Left lung (tissue), 10 donors: ENCODE results near the gene IL27RA. TPM values are rescaled to one million over a fixed set of nuclear protein-coding genes. Genes with fewer than 3 reads are reported as not detected.

Source experiments
- ATAC-seq: fragments of 200-7000 bp; cut with Tn5 transposase; one replicate; pipeline ENCODE4 v1.9.1; 2020; ENCODE audit warnings: moderate library complexity
- DNase-seq, 4 donors: peaks; one replicate each; pipeline ENCODE4 v3.0.0-alpha.2; 2013 to 2020
- H3K27ac ChIP-seq, 2 donors: fragments of 200-600 bp; sonication (generic) in 1 of 2; one replicate each; pipeline versions ENCODE4 v1.5.0 to v1.8.0; 2020 to 2021
- H3K27me3 ChIP-seq, 2 donors: fragments of 200-600 bp; sonication (generic) in 1 of 2; one replicate each; pipeline versions ENCODE4 v1.5.0 to v1.8.0; 2020 to 2021
- H3K36me3 ChIP-seq, 2 donors: fragments of 200-600 bp; sonication (generic) in 1 of 2; one replicate each; pipeline versions ENCODE4 v1.5.0 to v1.8.0; 2020 to 2021
- H3K4me1 ChIP-seq, 2 donors: fragments of 200-600 bp; one replicate each; pipeline ENCODE4 v1.8.0; 2021
- H3K4me3 ChIP-seq, 2 donors: fragments of 200-600 bp; sonication (generic) in 1 of 2; one replicate each; pipeline versions ENCODE4 v1.5.0 to v1.8.0; 2020 to 2021; ENCODE audit warnings: mild to moderate bottlenecking in 1 of 2
- H3K9me3 ChIP-seq, 2 donors: fragments of 200-600 bp; sonication (generic) in 1 of 2; one replicate each; pipeline versions ENCODE4 v1.5.0 to v1.8.0; 2020 to 2021
- CTCF ChIP-seq, 2 donors: fragments of 200-600 bp; sonication (generic) in 1 of 2; IDR thresholded peaks; one replicate each; pipeline versions ENCODE4 v1.5.0 to v1.8.0; 2021; ENCODE audit warnings: antibody characterized with exemption in 2 of 2
- intact Hi-C, 2 donors: fragments of 100-400 bp; cut with DNase I; formaldehyde crosslinking; loops; one replicate each; pipeline versions ENCODE4 v1.11.2 to v1.14.2; 2022
- polyA plus RNA-seq, 6 donors: library from polyadenylated mRNA; unstranded; fragments of 120-200 nt; gene quantifications; one replicate each; pipeline ENCODE4 v1.2.1, GENCODE V29; 2013; ENCODE audit not compliant: insufficient read length in 6 of 6
- total RNA-seq, 2 donors: library from RNA; stranded (reverse); fragmentation: NEBNext Ultra II Directional; extraction: Animal tissue kit (Norgen Biotek cat#: 25700); gene quantifications; one replicate each; pipeline ENCODE4 v1.2.1, GENCODE V29; 2021
- donor health status: DM: no; HTN: yes; CAD: no.
- donor health status: DM: no; HTN: no; CAD: no.

The IL27RA gene
- total and polyA plus RNA-seq, 8 donors = 6.7 to 17.4 (median 8.3) TPM

DNA sequence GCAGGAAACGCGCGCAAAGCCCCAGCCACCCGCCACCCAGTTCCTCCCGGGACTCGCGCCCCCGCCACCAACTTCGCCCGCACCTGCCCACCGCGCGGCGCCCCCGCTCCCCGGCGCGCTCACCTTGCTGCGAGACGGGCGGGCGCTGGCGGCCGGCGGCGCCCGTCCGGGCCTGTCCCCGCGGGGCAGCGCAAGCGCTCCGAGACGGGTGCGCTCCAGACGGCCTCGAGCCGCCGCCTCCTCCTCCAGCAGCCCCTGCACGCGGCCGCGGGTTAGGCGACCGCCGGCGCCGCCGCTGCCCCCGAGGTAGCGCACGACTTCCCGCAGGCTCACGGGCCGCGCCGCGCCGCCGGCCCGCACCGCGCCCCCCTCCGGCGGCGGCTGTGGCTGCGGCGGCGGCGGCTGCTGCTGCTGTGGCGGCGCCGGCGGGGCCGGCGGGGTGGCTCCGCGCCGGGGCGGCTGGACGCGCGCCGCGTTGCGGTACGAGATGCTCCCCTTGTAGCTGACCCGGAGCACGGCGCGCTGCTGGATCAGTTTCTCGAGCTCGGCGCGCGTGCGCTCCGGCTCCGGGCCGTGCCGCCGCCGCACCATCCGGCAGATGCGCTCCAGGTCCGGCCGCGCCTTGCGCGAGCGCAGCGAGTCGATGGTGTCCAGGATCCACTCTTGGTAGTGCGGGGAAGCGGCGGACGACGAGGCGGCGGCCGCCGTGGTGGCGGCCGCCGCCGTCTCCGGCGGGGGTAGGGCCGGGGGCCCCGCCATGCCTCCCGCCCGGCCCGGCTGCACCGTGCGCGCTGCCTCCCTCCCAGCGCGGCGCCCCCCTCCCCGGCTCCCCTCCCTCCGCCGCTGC lies 58.3 kb downstream of the IL27RA start:
- TF ChIP-seq CTCF (IDR thresholded peaks at IDR 0.05) = no peak
- intact Hi-C loops = no loop called here
- Histone ChIP-seq H3K27me3 (no peaks in the 10 kb centered on the region), H3K4me3 (peak overlapping the region; percentile 34 to 73), H3K27ac (peak overlapping the region; percentile 61 to 69), H3K4me1 (peaks cover 7 to 25% of the 10 kb centered on the region in 2 donors), H3K9me3 (peaks cover 0 to 11% of the 10 kb centered on the region in 2 donors), H3K36me3 (peaks cover 0 to 23% of the 10 kb centered on the region in 2 donors)
- DNase-seq (peak in 2 of 4 donors; percentile 52 to 88), ATAC-seq (peak; percentile 1)

DNA sequence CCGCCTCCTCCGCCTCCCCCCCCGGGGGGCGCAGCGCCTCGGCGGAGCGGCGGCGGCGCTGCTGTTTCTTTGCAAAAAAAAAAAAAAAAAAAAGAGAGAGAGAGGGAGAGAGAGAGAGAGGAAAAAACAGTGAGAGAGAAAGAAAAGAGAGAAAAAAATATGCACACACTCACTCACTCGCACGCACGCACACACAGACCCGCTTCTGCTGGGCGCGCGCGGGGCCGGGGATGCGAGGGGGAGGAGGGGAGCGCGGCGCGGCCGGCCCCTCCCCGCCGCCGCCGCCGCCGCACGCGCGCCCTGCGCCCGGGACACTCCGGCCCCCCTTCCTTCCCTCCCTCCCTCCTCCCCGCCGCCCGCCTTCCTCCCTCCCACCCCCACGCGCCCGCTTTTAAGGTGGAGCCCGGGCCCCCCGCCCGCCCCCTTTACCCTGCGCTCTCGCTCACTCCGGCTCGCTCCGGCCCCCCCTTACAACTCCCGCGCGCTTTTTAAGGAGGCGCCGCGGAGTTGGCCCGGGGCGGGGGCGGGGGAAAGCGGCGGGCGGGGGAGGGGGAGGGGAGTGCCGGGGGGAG lies 59.0 kb downstream of the IL27RA start, which contains the start of gene SAMD1:
Gene SAMD1, minus strand, starts transcription at position 243 of the 572 bp plus-strand sequence.
- Histone ChIP-seq H3K4me3 (peak within 1 kb of the TSS; percentile 73 to 79), H3K36me3 (peaks cover 0 to 29% of the 10 kb centered on the region in 2 donors), H3K27me3 (no peaks in the 10 kb centered on the region), H3K4me1 (peaks cover 7 to 25% of the 10 kb centered on the region in 2 donors), H3K9me3 (peaks cover 0 to 11% of the 10 kb centered on the region in 2 donors), H3K27ac (peak within 1 kb of the TSS; percentile 87 to 93)
- intact Hi-C loops = no loop called here
- DNase-seq = peak; percentile 90 to 96 (median 92)
- ATAC-seq = peak; percentile 75
- TF ChIP-seq CTCF (IDR thresholded peaks at IDR 0.05) = no peak

- H3K36me3 ChIP-seq = peaks cover 0 to 35% of the 10 kb centered on the region in 2 donors
- H3K27me3 ChIP-seq = no peaks in the 10 kb centered on the region
- peak; percentile 88 for ATAC-seq
- peak overlapping the region; percentile 73 to 79 for H3K4me3 ChIP-seq
- intact Hi-C loops = no loop called here
- DNase-seq = peak; percentile 69 to 93 (median 81)
- TF ChIP-seq CTCF (IDR thresholded peaks at IDR 0.05) = peak in 1 of 2 donors; percentile 17
- H3K9me3 ChIP-seq = peaks cover 0 to 11% of the 10 kb centered on the region in 2 donors
- peaks cover 7 to 25% of the 10 kb centered on the region in 2 donors for H3K4me1 ChIP-seq
- H3K27ac ChIP-seq = peak overlapping the region; percentile 87 to 93
These were observed 59.7 kb downstream of the IL27RA start for GRCh38 chr19:14091081-14091812.

GRCh38 chr19:14091813-14092462 lies 60.4 kb downstream of the IL27RA start:
- H3K27ac ChIP-seq = peak overlapping the region; percentile 87 to 93
- DNase-seq = no peak

More at GRCh38 chr19:14091813-14092462, 60.4 kb downstream of the IL27RA start:
- Histone ChIP-seq H3K36me3 (peaks cover 0 to 38% of the 10 kb centered on the region in 2 donors), H3K4me1 (peaks cover 7 to 25% of the 10 kb centered on the region in 2 donors), H3K9me3 (peaks cover 0 to 11% of the 10 kb centered on the region in 2 donors), H3K4me3 (peak overlapping the region; percentile 73 to 79), H3K27me3 (no peaks in the 10 kb centered on the region)
- TF ChIP-seq CTCF (IDR thresholded peaks at IDR 0.05) = no peak
- intact Hi-C loops = no loop called here
- ATAC-seq = peak; percentile 2
